HepG2 (cell line): ENCODE results near the gene USF2. TPM values are rescaled to one million over a fixed set of nuclear protein-coding genes. Genes with fewer than 3 reads are reported as not detected.

ENCODE experiments used
- ATAC-seq: fragments of 200-7000 bp; cut with Tn5 transposase; 3 replicates; pipeline ENCODE4 v1.9.1; 2020; ENCODE audit warnings: mild to moderate bottlenecking, moderate library complexity
- BruUV-seq: library from RNA; stranded (reverse); fragments of 400-500 nt; replicated peaks from 2 replicates; lab custom pipeline; 2021; lab: Mats Ljungman, UMichigan
- CTCF ChIA-PET: fragments of 300-600 bp; formaldehyde crosslinking; extraction: SDS; loops from one replicate; lab custom pipeline; 2021; ENCODE audit warnings: low total read pairs, inconsistent platforms, low intra/inter-chr PET ratio; lab: Yijun Ruan, JAX
- POLR2A ChIA-PET: fragments of 350-600 bp; sonication (Branson Sonifier 250); formaldehyde crosslinking; loops from one replicate; lab custom pipeline; 2020; ENCODE audit warnings: antibody characterized with exemption, inconsistent platforms; lab: Yijun Ruan, JAX
- DNase-seq: peaks from one replicate; pipeline ENCODE4 v3.0.0-alpha.2; 2015; ENCODE audit warnings: low spot score
- FAIRE-seq: peaks from 3 replicates; lab custom pipeline; 2011; peaks lifted over from hg19 to GRCh38; lab: Jason Lieb, UNC
- H2AFZ ChIP-seq: one replicate; pipeline ENCODE4 v1.6.1; 2011; ENCODE audit warnings: low read length, inconsistent platforms
- H3K27ac ChIP-seq: fragments of 300-600 bp; 3 replicates; pipeline ENCODE4 v1.8.0; 2011; ENCODE audit warnings: mixed run types, mild to moderate bottlenecking, mixed read lengths, low read length, inconsistent platforms; ENCODE audit not compliant: insufficient read depth; ENCODE audit errors: extremely low read length
- H3K27me3 ChIP-seq, 2 experiments: fragments of 200-600 bp in 1 of 2; 2 replicates in 1 of 2; 3 replicates in 1 of 2; pipeline versions ENCODE4 v1.6.0 to v1.8.0; 2011; ENCODE audit warnings: low read length in 2 of 2, mild to moderate bottlenecking in 2 of 2, moderate library complexity in 2 of 2, inconsistent platforms in 1 of 2; ENCODE audit not compliant: insufficient read depth in 2 of 2, control insufficient read depth in 1 of 2
- H3K36me3 ChIP-seq, 2 experiments: fragments of 200-600 bp in 1 of 2; replicated peaks in 1 of 2; 2 replicates in 1 of 2; 3 replicates in 1 of 2; pipeline versions ENCODE4 v1.5.1 to v1.8.0; 2011; ENCODE audit warnings: low read length in 2 of 2, inconsistent platforms in 1 of 2; ENCODE audit not compliant: insufficient read depth in 2 of 2, control insufficient read depth in 1 of 2
- H3K4me1 ChIP-seq: 2 replicates; pipeline ENCODE4 v1.5.1; 2012; ENCODE audit warnings: low read length, inconsistent platforms; ENCODE audit not compliant: insufficient read depth
- H3K4me2 ChIP-seq: 2 replicates; pipeline ENCODE4 v1.6.0; 2011; ENCODE audit warnings: low read depth, low read length, inconsistent platforms
- H3K4me3 ChIP-seq, 3 experiments: fragments of 200-600 bp in 1 of 3; sonication (generic), shearing (Covaris generic) in 1 of 3; replicated peaks in 1 of 3; 2 replicates each; pipeline ENCODE4 v1.5.1; 2011 to 2016; ENCODE audit warnings: low read length in 3 of 3, inconsistent platforms in 2 of 3, low read depth in 2 of 3, mild to moderate bottlenecking in 2 of 3, control low read depth in 1 of 3, mixed read lengths in 1 of 3; ENCODE audit not compliant: insufficient read depth in 1 of 3
- H3K79me2 ChIP-seq: one replicate; pipeline ENCODE4 v1.6.1; 2011; ENCODE audit warnings: low read length, inconsistent platforms; ENCODE audit not compliant: insufficient read depth
- H3K9ac ChIP-seq: 2 replicates; pipeline ENCODE4 v1.6.0; 2011; ENCODE audit warnings: mild to moderate bottlenecking, low read depth, low read length, inconsistent platforms; ENCODE audit not compliant: insufficient read depth
- H3K9me3 ChIP-seq: 2 replicates; pipeline ENCODE4 v1.5.1; 2012; ENCODE audit warnings: mild to moderate bottlenecking, low read length
- H4K20me1 ChIP-seq: 2 replicates; pipeline ENCODE4 v1.6.0; 2011; ENCODE audit warnings: inconsistent platforms, mild to moderate bottlenecking, low read length, moderate library complexity; ENCODE audit not compliant: insufficient read depth
- AGO1 ChIP-seq: fragments of 200-400 bp; formaldehyde crosslinking; IDR thresholded peaks from 2 replicates; pipeline ENCODE4 v1.6.1; 2017; ENCODE audit warnings: mild to moderate bottlenecking, low read depth, low read length, moderate library complexity; ENCODE audit not compliant: poor library complexity, severe bottlenecking
- FUBP1 ChIP-seq: sonication (generic); formaldehyde crosslinking; IDR thresholded peaks from 2 replicates; pipeline ENCODE4 v1.5.1; 2020; ENCODE audit warnings: missing genetic modification reagents, mild to moderate bottlenecking, borderline replicate concordance
- GATAD1 ChIP-seq: IDR thresholded peaks from 2 replicates; pipeline ENCODE4 v1.6.1; 2016; ENCODE audit warnings: missing genetic modification reagents, missing compliant biosample characterization
- KMT2A ChIP-seq: sonication (generic); formaldehyde crosslinking; IDR thresholded peaks from 2 replicates; pipeline ENCODE4 v1.4.0; 2020; ENCODE audit warnings: missing genetic modification reagents
- KMT2B ChIP-seq: IDR thresholded peaks from 2 replicates; pipeline ENCODE4 v1.6.1; 2016; ENCODE audit warnings: missing genetic modification reagents, missing compliant biosample characterization
- MTA3 ChIP-seq: sonication (generic); formaldehyde crosslinking; IDR thresholded peaks from 2 replicates; pipeline ENCODE4 v1.4.0; 2020; ENCODE audit warnings: missing genetic modification reagents
- NR2F2 ChIP-seq: IDR thresholded peaks from 2 replicates; pipeline ENCODE4 v1.6.1; 2012; ENCODE audit warnings: low read depth, inconsistent platforms, borderline replicate concordance
- RBAK ChIP-seq: sonication (generic); formaldehyde crosslinking; IDR thresholded peaks from 2 replicates; pipeline ENCODE4 v1.5.1; 2020; ENCODE audit warnings: mild to moderate bottlenecking, missing genetic modification reagents
- SMC3 ChIP-seq: IDR thresholded peaks from 2 replicates; pipeline ENCODE4 v1.6.1; 2011; ENCODE audit warnings: low read length, improper control_type of control experiment
- TBL1XR1 ChIP-seq: fragments of 150-350 bp; IDR thresholded peaks from 2 replicates; pipeline ENCODE4 v1.6.1; 2014; ENCODE audit warnings: borderline replicate concordance, low read length; ENCODE audit not compliant: partially characterized antibody
- THYN1 ChIP-seq: sonication (generic); formaldehyde crosslinking; IDR thresholded peaks from 2 replicates; pipeline ENCODE4 v1.8.1; 2023; ENCODE audit warnings: low read depth, mild to moderate bottlenecking, moderate library complexity, missing genetic modification reagents, borderline replicate concordance
- ZFP36L1 ChIP-seq: sonication (generic); formaldehyde crosslinking; IDR thresholded peaks from 2 replicates; pipeline ENCODE4 v1.8.0; 2022; ENCODE audit warnings: mild to moderate bottlenecking, missing genetic modification reagents, moderate library complexity
- ZNF530 ChIP-seq: sonication (generic); formaldehyde crosslinking; IDR thresholded peaks from 2 replicates; pipeline ENCODE4 v1.5.0; 2020; ENCODE audit warnings: low read depth, mild to moderate bottlenecking, missing genetic modification reagents
- ZNF619 ChIP-seq: sonication (generic); formaldehyde crosslinking; IDR thresholded peaks from 2 replicates; pipeline ENCODE4 v1.4.0; 2020; ENCODE audit warnings: mild to moderate bottlenecking, missing genetic modification reagents
- ZNF639 ChIP-seq: conservative IDR thresholded peaks from 2 replicates; pipeline ENCODE4 v1.6.1; 2018; ENCODE audit warnings: missing genetic modification reagents
- ZNF7 ChIP-seq: IDR thresholded peaks from 2 replicates; pipeline ENCODE4 v1.6.1; 2016; ENCODE audit warnings: missing biosample characterization, missing genetic modification reagents
- WGBS: methylation state at CpG from one replicate; pipeline ENCODE4 v1.1.6; 2017; ENCODE audit warnings: low lambda C conversion rate; 5-methylcytosine and 5-hydroxymethylcytosine counted together
- in situ Hi-C: cut with HindIII; loops from 2 replicates; pipeline ENCODE4 v1.10.0; 2017; ENCODE audit warnings: low pct_unique_long_range_greater_than_20kb; ENCODE audit not compliant: extremely low pct_ligation_motif_present
- intact Hi-C: fragments of 100-400 bp; cut with micrococcal nuclease; formaldehyde crosslinking; loops from one replicate; pipeline ENCODE4 v1.10.0; 2022; ENCODE audit not compliant: unreplicated experiment
- polyA plus RNA-seq, 8 experiments: library from polyadenylated mRNA; depleted of rRNA in 3 of 8; stranded (reverse) in 7 of 8; unstranded in 1 of 8; fragments of >200 nt; fragmentation: Illumina TruSeq in 4 of 8; extraction: Trizol in 4 of 8; gene quantifications; 2 replicates each; pipeline versions ENCODE4 v1.2.1 to v1.2.3, GENCODE V29; 2011 to 2016; ENCODE audit warnings: low read depth in 4 of 8, missing spikeins in 1 of 8, mixed read lengths in 1 of 8; ENCODE audit not compliant: insufficient read depth in 1 of 8
- total RNA-seq, 5 experiments: library from RNA; depleted of rRNA; stranded (reverse); fragments of >200 nt; fragmentation: Illumina TruSeq; extraction: Trizol; gene quantifications; 2 replicates each; pipeline ENCODE4 v1.2.3, GENCODE V29; 2016; ENCODE audit warnings: low read depth in 1 of 5
- TF ChIP-seq, protein P1 (sequence below): sonication (generic); formaldehyde crosslinking; IDR thresholded peaks from 2 replicates; pipeline ENCODE4 v1.8.0; 2022; ENCODE audit warnings: mild to moderate bottlenecking, missing genetic modification reagents
- TF ChIP-seq, protein P2 (sequence below): sonication (generic); formaldehyde crosslinking; IDR thresholded peaks from 2 replicates; pipeline ENCODE4 v1.4.0; 2020; ENCODE audit warnings: missing genetic modification reagents; ENCODE audit errors: not compliant biosample characterization
- TF ChIP-seq, protein P3 (sequence below): sonication (generic); formaldehyde crosslinking; IDR thresholded peaks from 2 replicates; pipeline ENCODE4 v1.4.0; 2020; ENCODE audit warnings: low read depth, mild to moderate bottlenecking, missing genetic modification reagents

USF2 gene
- total and polyA plus RNA-seq, 2 of the 13 experiments (the other 11 are each of a cell fraction or from before 2014, with no cell fraction given), result 54.9 to 106 TPM

GRCh38 chr19:35327642-35328041, 58.9 kb downstream of the USF2 start:
- FAIRE-seq (peak; percentile 18), ATAC-seq (peak; percentile 74), DNase-seq (peak; percentile 31)
- no TSS peak for BruUV-seq
- Histone ChIP-seq H3K27me3 (no peaks in the 10 kb centered on the region), H3K4me1 (peaks cover 24% of the 10 kb centered on the region), H3K27ac (no peak overlapping the region), H3K4me2 (no peak overlapping the region), H3K4me3 (no peak overlapping the region), H4K20me1 (no peaks in the 10 kb centered on the region), H3K36me3 (no peaks in the 10 kb centered on the region), H2AFZ (no peak overlapping the region), H3K79me2 (no peaks in the 10 kb centered on the region), H3K9me3 (no peaks in the 10 kb centered on the region), H3K9ac (no peak overlapping the region)
- WGBS, result 65% methylated on average over 4 of the region's 4 CpGs
- ChIA-PET CTCF (interaction anchor here (1.3 kb wide), 1 partner anchor 59 kb away, joined by 4 read pairs; the partner anchor contains the start of gene USF2), POLR2A (no interaction called here)
- intact Hi-C loops, result no loop called here
- in situ Hi-C loops, result no loop called here
- TF ChIP-seq KMT2B (CRISPR knock-in tag) (no peak), KMT2A (CRISPR knock-in tag) (no peak), MTA3 (CRISPR knock-in tag) (no peak), TBL1XR1 (no peak), THYN1 (no peak), ZNF530 (no peak), NR2F2 (no peak), ZNF7 (CRISPR knock-in tag) (no peak), ZNF639 (CRISPR knock-in tag) (no peak), AGO1 (no peak), RBAK (CRISPR knock-in tag) (no peak), ZFP36L1 (CRISPR knock-in tag) (no peak), GATAD1 (CRISPR knock-in tag) (no peak), FUBP1 (CRISPR knock-in tag) (no peak), SMC3 (peak; percentile 46; the same call in 1 of the 2 replicates), ZNF619 (CRISPR knock-in tag) (no peak)
- TF ChIP-seq, protein P1, sequence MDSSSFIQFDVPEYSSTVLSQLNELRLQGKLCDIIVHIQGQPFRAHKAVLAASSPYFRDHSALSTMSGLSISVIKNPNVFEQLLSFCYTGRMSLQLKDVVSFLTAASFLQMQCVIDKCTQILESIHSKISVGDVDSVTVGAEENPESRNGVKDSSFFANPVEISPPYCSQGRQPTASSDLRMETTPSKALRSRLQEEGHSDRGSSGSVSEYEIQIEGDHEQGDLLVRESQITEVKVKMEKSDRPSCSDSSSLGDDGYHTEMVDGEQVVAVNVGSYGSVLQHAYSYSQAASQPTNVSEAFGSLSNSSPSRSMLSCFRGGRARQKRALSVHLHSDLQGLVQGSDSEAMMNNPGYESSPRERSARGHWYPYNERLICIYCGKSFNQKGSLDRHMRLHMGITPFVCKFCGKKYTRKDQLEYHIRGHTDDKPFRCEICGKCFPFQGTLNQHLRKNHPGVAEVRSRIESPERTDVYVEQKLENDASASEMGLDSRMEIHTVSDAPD, result no peak
- TF ChIP-seq, protein P2, sequence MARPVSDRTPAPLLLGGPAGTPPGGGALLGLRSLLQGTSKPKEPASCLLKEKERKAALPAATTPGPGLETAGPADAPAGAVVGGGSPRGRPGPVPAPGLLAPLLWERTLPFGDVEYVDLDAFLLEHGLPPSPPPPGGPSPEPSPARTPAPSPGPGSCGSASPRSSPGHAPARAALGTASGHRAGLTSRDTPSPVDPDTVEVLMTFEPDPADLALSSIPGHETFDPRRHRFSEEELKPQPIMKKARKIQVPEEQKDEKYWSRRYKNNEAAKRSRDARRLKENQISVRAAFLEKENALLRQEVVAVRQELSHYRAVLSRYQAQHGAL, result no peak
- TF ChIP-seq, protein P3, sequence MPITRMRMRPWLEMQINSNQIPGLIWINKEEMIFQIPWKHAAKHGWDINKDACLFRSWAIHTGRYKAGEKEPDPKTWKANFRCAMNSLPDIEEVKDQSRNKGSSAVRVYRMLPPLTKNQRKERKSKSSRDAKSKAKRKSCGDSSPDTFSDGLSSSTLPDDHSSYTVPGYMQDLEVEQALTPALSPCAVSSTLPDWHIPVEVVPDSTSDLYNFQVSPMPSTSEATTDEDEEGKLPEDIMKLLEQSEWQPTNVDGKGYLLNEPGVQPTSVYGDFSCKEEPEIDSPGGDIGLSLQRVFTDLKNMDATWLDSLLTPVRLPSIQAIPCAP (CRISPR knock-in tag), result no peak
